GM12801 (cell line): ENCODE measurements around the gene SCIN.

ENCODE experiments used
- CTCF ChIP-seq: IDR thresholded peaks from one replicate; pipeline ENCODE4 v1.5.1; 2011; ENCODE audit warnings: control low read depth; ENCODE audit not compliant: insufficient read length; ENCODE audit errors: extremely low read depth

The SCIN gene

GRCh38 chr7:12586271-12586670 is 15.8 kb downstream of the SCIN start:
- TF ChIP-seq CTCF = no peak

- no peak for TF ChIP-seq CTCF
Measured at GRCh38 chr7:12588259-12588904, 17.9 kb downstream of the SCIN start.

- TF ChIP-seq CTCF = no peak
Measured at GRCh38 chr7:12590559-12590958, 20.0 kb downstream of the SCIN start.

GRCh38 chr7:12594122-12594897 is 23.8 kb downstream of the SCIN start:
- TF ChIP-seq CTCF = no peak

GRCh38 chr7:12595148-12595547 is 24.6 kb downstream of the SCIN start:
- no peak for TF ChIP-seq CTCF

GRCh38 chr7:12596225-12596790 is 25.8 kb downstream of the SCIN start:
- TF ChIP-seq CTCF = no peak

GRCh38 chr7:12601302-12601869 is 30.9 kb downstream of the SCIN start:
- TF ChIP-seq CTCF = no peak
